Esophagus muscularis mucosa (tissue), 4 donors: ENCODE measurements around the gene CCDC184. TPM values are rescaled to one million over a fixed set of nuclear protein-coding genes. Genes with fewer than 3 reads are reported as not detected.
"Not testable (repeated sequence)": the region's sequence is repeated elsewhere in the genome, so short reads cannot be mapped to it uniquely, and the experiment has no call there.

Experiments
- DNase-seq: peaks from one replicate; pipeline ENCODE4 v3.0.0-alpha.2; 2017; ENCODE audit errors: extremely low spot score
- H3K27ac ChIP-seq, 4 donors: fragments of 200-600 bp; sonication (generic); replicated peaks in 1 of 4; 1 replicate in 3 of 4; 2 replicates in 1 of 4; pipeline ENCODE4 v1.5.1; 2016 to 2019; ENCODE audit warnings: mild to moderate bottlenecking in 1 of 4
- H3K27me3 ChIP-seq, 4 donors: fragments of 200-600 bp; sonication (generic); one replicate each; pipeline versions ENCODE4 v1.5.1 to v1.6.0; 2016 to 2019
- H3K36me3 ChIP-seq, 4 donors: fragments of 200-600 bp; sonication (generic); one replicate each; pipeline ENCODE4 v1.5.1; 2016 to 2019
- H3K4me1 ChIP-seq, 4 donors: fragments of 200-600 bp; sonication (generic); one replicate each; pipeline ENCODE4 v1.5.1; 2016 to 2019
- H3K4me3 ChIP-seq, 4 donors: fragments of 200-600 bp; sonication (generic); 1 replicate in 2 of 4; 2 replicates in 2 of 4; pipeline ENCODE4 v1.5.1; 2016 to 2019; ENCODE audit warnings: mild to moderate bottlenecking in 4 of 4, moderate library complexity in 1 of 4
- H3K9me3 ChIP-seq, 4 donors: fragments of 200-600 bp; sonication (generic); 1 replicate in 3 of 4; 2 replicates in 1 of 4; pipeline ENCODE4 v1.5.1; 2016 to 2019
- EP300 ChIP-seq: sonication (generic); formaldehyde crosslinking; IDR thresholded peaks from one replicate; pipeline ENCODE4 v1.6.1; 2017; ENCODE audit warnings: antibody characterized with exemption
- POLR2A ChIP-seq: fragments of 450-650 bp; IDR thresholded peaks from one replicate; pipeline ENCODE4 v1.6.1; 2017; ENCODE audit warnings: antibody characterized with exemption, moderate library complexity, mild to moderate bottlenecking, low read depth
- POLR2AphosphoS5 ChIP-seq, 2 donors: sonication (generic); formaldehyde crosslinking; IDR thresholded peaks; one replicate each; pipeline ENCODE4 v1.6.1; 2017; ENCODE audit warnings: antibody characterized with exemption in 2 of 2
- WGBS: methylation state at CpG from one replicate; pipeline ENCODE4 v1.1.5; 2018; 5-methylcytosine and 5-hydroxymethylcytosine counted together
- intact Hi-C: fragments of 100-400 bp; cut with DNase I; formaldehyde crosslinking; loops from one replicate; pipeline ENCODE4 v1.15.1; 2023
- total RNA-seq, 4 donors: library from RNA; depleted of rRNA; stranded (reverse); fragments of >200 nt; gene quantifications; one replicate each; pipeline versions ENCODE4 v1.1.0 to v1.2.1, GENCODE V29; 2016
- TF ChIP-seq, protein P1 (sequence below), 3 experiments: fragments of 200-600 bp in 2 of 3; fragments of 450-650 bp in 1 of 3; sonication (generic) in 2 of 3; IDR thresholded peaks; one replicate each; pipeline ENCODE4 v1.5.1; 2017 to 2019; ENCODE audit warnings: antibody characterized with exemption in 3 of 3, mild to moderate bottlenecking in 2 of 3, moderate library complexity in 1 of 3

Gene CCDC184
- total RNA-seq, 4 donors from 2014 or later, result 0.66 to 2.5 (median 1.7) TPM

DNA sequence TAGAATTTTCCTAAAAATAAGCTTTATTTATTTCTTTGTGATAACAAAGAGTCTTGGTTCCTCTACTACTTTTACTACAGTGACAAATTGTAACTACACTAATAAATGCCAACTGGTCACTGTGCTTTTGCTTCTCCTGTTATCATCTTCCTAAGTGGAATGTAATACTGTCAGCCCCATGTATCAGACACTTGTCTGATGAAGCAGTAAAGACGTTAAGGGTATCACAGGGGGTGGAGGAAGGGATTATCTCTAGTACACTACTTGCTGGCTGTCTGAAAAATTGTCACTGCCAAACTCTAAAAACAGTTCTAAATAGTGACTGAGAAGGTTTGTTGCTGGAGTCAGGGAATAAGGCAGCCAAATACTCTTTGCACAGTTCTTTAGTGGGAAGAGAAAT, 37.5 kb upstream of the CCDC184 start:
- 33% methylated on average over 1 of the region's 1 CpG for WGBS
- H3K4me1 ChIP-seq, result no peaks in the 10 kb centered on the region
- no peak for TF ChIP-seq POLR2AphosphoS5 (IDR thresholded peaks at IDR 0.05)
- TF ChIP-seq POLR2A, result no peak
- TF ChIP-seq, protein P1, sequence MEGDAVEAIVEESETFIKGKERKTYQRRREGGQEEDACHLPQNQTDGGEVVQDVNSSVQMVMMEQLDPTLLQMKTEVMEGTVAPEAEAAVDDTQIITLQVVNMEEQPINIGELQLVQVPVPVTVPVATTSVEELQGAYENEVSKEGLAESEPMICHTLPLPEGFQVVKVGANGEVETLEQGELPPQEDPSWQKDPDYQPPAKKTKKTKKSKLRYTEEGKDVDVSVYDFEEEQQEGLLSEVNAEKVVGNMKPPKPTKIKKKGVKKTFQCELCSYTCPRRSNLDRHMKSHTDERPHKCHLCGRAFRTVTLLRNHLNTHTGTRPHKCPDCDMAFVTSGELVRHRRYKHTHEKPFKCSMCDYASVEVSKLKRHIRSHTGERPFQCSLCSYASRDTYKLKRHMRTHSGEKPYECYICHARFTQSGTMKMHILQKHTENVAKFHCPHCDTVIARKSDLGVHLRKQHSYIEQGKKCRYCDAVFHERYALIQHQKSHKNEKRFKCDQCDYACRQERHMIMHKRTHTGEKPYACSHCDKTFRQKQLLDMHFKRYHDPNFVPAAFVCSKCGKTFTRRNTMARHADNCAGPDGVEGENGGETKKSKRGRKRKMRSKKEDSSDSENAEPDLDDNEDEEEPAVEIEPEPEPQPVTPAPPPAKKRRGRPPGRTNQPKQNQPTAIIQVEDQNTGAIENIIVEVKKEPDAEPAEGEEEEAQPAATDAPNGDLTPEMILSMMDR (IDR thresholded peaks at IDR 0.05), result no peak
- no peak for TF ChIP-seq EP300
- H3K4me3 ChIP-seq, result no peak overlapping the region
- no peak overlapping the region for H3K27ac ChIP-seq
- intact Hi-C loops, result no loop called here
- peaks cover 58 to 100% (median 96%) of the 10 kb centered on the region in 4 donors for H3K36me3 ChIP-seq
- no peaks in the 10 kb centered on the region for H3K9me3 ChIP-seq
- H3K27me3 ChIP-seq, result no peaks in the 10 kb centered on the region
- DNase-seq, result no peak

DNA sequence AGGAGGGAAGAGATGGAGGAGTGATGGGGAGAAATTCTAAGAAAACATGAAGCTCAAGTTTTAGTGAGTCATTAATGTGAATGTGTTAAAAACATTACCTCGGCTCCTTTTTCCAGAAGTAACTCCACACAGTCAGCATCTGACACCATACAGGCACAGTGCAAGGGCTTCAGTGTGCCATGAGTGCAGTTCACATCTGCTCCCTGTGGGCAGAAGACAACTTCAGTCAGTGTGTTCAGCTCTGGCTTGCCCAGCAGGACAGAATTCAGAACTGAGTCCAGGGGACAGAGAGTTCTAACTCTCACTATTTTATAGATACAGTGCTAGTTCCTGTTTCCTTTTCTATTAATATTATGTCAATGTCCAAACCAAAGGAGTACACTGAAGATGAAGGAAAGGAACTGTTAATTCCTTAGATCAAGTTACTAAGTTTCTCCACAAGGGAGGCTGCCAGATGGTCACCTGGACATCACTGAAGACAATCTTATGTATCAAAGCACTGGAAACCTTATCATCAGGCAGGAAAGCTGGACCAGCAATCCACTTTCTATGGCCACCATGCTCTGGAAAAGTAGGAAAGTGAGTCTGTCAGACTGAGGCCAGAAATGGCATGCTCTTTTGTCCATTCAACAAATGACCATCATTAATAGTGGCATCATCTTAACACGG, 32.2 kb upstream of the CCDC184 start:
- Histone ChIP-seq H3K36me3 (peaks cover 51 to 71% (median 66%) of the 10 kb centered on the region in 4 donors), H3K27ac (no peak overlapping the region), H3K4me3 (no peak overlapping the region), H3K4me1 (peaks cover 6 to 22% (median 10%) of the 10 kb centered on the region in 4 donors), H3K9me3 (no peaks in the 10 kb centered on the region), H3K27me3 (no peaks in the 10 kb centered on the region)
- intact Hi-C loops, result no loop called here
- WGBS, result 84% methylated on average over 2 of the region's 2 CpGs
- TF ChIP-seq POLR2AphosphoS5 (IDR thresholded peaks at IDR 0.05), result no peak
- no peak for TF ChIP-seq EP300
- TF ChIP-seq POLR2A, result no peak
- TF ChIP-seq, protein P1 (IDR thresholded peaks at IDR 0.05), result no peak
- no peak for DNase-seq

DNA sequence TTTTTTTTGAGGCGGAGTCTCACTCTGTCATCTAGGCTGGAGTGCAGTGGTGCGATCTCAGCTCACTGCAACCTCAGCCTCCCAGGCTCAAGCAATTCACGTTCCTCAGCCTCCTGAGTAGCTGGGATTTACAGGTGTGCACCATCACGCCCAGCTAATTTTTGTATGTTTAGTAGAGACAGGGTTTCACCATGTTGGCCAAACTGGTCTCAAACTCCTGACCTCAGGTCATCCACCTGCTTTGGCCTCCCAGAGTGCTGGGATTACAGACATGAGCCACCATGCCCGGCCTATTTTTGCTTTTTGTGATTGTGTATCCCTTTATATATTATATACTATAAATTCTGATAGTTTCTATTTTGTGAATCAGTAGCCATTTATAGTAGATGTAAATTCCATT, 27.7 kb upstream of the CCDC184 start:
- peaks cover 18 to 34% (median 20%) of the 10 kb centered on the region in 4 donors for H3K4me1 ChIP-seq
- H3K27me3 ChIP-seq, H3K9me3 ChIP-seq, DNase-seq, H3K27ac ChIP-seq: not testable (repeated sequence)
- 95% methylated on average over 5 of the region's 5 CpGs for WGBS
- H3K36me3 ChIP-seq, result peaks cover 23 to 26% (median 25%) of the 10 kb centered on the region in 4 donors
- peak overlapping the region in 1 of 4 donors; percentile 81 for H3K4me3 ChIP-seq
- intact Hi-C loops, result loop anchor here (5.0 kb wide), 1 partner anchor 48 kb away; the partner anchor contains the start of gene SENP1

DNA sequence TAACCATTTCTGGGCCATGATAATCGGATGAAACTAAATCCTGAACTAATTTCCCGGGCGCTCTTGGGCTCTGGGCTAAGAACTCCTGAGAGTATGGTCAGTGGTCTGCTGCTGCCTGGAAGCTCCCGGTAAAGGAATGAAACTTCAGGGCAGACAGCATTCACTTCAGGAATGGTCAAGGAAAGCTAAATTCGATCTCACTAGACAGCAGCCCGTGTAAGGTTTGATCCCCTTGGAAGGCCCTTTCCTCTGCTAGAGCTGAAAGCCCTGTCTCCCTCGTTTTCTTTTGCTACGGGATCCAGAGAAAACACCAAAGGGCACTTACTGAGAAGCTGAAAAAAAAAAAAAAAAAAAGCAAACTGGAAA, 26.8 kb upstream of the CCDC184 start:
- intact Hi-C loops, result loop anchor here (5.0 kb wide), 1 partner anchor 49 kb away; the partner anchor contains the start of gene SENP1
- no peaks in the 10 kb centered on the region for H3K9me3 ChIP-seq
- WGBS, result 23% methylated on average over 8 of the region's 8 CpGs
- peak overlapping the region; percentile 68 to 81 (median 74) for H3K4me3 ChIP-seq
- H3K4me1 ChIP-seq, result peaks cover 18 to 34% (median 20%) of the 10 kb centered on the region in 4 donors
- no peak for TF ChIP-seq POLR2A
- no peak for TF ChIP-seq EP300
- no peak for TF ChIP-seq POLR2AphosphoS5 (IDR thresholded peaks at IDR 0.05)
- TF ChIP-seq, protein P1 (IDR thresholded peaks at IDR 0.05), result no peak
- no peaks in the 10 kb centered on the region for H3K27me3 ChIP-seq
- H3K36me3 ChIP-seq, result peaks cover 15 to 18% (median 17%) of the 10 kb centered on the region in 4 donors
- peak overlapping the region; percentile 79 to 83 (median 81) for H3K27ac ChIP-seq
- no peak for DNase-seq

DNA sequence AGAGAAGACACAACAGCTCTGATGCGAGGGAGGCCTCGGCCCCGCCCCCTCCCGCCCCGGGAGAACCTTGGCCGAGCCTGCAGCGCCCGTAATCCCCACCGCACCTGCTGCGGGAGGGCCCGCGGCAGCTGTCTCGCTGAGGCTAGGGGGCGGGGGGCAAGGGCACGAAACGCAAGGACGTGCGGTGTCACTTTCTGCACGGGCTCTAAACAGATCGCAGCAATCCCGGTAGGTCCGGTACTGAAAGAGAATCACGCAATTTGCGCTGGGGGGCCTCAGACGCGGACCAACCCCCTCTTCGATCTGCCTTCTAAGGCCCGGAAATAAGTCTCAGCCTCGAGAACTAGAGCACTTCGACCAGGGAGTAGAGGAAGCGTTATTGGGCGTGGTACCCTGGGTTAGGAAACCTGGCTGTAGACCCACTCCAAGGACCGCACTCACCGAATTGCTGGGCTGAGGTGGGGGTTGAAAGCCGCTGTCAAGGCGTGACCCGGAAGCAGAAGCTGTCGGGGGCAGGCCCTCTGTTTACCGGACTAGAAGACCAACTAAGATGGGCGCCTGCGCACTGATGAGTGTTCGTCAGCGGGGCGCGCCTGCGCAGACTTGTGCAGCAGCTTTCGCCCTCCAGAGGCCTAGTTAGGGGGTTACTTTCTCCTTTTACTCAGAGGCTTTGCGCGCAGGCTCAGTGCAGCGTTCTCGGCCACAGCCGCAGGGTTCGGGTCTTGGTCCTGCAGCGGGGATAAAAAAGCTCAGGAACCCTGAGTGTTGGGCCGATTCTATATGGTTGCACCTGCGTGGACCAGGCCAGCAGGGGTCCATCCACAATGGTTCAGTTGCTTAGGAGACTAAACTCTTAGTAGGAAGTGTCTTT, 26.2 kb upstream of the CCDC184 start, which contains the start of gene ASB8:
TSS of gene ASB8 (minus strand) at position 498 of the 871 bp plus-strand sequence. CDS start 4,019 bp downstream, outside the sequence.
- TF ChIP-seq EP300 (no peak), POLR2AphosphoS5 (IDR thresholded peaks at IDR 0.05) (peak; percentile 76 to 95)
- TF ChIP-seq, protein P1 (IDR thresholded peaks at IDR 0.05), result peak; percentile 40 to 62 (median 61)
- WGBS, result 0% methylated on average over 24 of the region's 56 CpGs
- Histone ChIP-seq H3K27ac (peak within 1 kb of the TSS; percentile 79 to 83 (median 81)), H3K27me3 (peaks cover 0 to under 1% (median 0%) of the 10 kb centered on the region in 4 donors), H3K4me1 (peaks cover 18 to 34% (median 20%) of the 10 kb centered on the region in 4 donors), H3K4me3 (peak within 1 kb of the TSS; percentile 68 to 81 (median 74)), H3K36me3 (peaks cover 9 to 11% (median 11%) of the 10 kb centered on the region in 4 donors), H3K9me3 (no peaks in the 10 kb centered on the region)
- DNase-seq, result peak; percentile 99
- intact Hi-C loops, result loop anchor here (5.0 kb wide), 1 partner anchor 50 kb away; the partner anchor contains the start of gene SENP1
